Measurements from ENCODE around the gene FSIP1. TPM values are rescaled to one million over a fixed set of nuclear protein-coding genes. Genes with fewer than 3 reads are reported as not detected.
"Not testable (repeated sequence)": the region's sequence is repeated elsewhere in the genome, so short reads cannot be mapped to it uniquely, and the experiment has no call there.

FSIP1 gene
- total RNA-seq, 2 donors from 2014 or later = 0.14 to 0.21 TPM

DNA sequence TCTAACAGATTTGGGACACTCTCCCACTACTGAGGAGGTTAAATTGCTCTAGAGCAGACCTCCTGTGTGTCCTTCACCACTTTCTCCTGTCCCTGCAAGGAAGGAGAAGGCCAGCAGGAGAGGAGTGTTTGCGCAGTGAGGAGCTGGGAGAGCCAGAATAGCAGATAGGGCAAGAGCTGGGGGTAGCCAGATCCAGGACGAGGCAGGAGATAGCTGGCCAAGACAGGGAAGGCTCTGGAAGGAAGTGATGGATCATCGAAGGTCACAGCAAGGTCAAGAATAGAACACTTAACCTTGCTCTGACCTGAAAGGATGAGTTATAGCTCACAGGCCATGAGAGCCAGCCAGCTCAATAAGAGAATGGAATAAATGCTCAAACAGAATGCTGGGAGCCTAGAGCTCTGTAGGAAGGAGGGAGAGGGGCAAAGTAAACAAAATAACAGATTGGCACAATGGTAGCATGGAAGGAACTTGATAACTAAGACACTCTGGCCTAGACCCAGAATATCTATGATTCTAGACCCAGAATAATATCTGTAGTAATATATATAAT lies 37.5 kb upstream of the FSIP1 start:
- no peak overlapping the region for H3K4me3 ChIP-seq
- peaks cover 0 to 9% of the 10 kb centered on the region in 2 donors for H3K4me1 ChIP-seq (ENCODE audit: control insufficient read depth in 1 of 2, low read depth in 2 of 2)
- no peaks in the 10 kb centered on the region for H3K9me3 ChIP-seq
- ATAC-seq (ENCODE audit: insufficient number of reproducible peaks, low FRiP score, low read depth) (no peak), DNase-seq (ENCODE audit: low spot score) (no peak)
- no peaks in the 10 kb centered on the region for H3K36me3 ChIP-seq
- no peak overlapping the region for H3K27ac ChIP-seq
- H3K27me3 ChIP-seq (replicated peaks; ENCODE audit: insufficient read depth) = no peaks in the 10 kb centered on the region
- TF ChIP-seq, protein P1, sequence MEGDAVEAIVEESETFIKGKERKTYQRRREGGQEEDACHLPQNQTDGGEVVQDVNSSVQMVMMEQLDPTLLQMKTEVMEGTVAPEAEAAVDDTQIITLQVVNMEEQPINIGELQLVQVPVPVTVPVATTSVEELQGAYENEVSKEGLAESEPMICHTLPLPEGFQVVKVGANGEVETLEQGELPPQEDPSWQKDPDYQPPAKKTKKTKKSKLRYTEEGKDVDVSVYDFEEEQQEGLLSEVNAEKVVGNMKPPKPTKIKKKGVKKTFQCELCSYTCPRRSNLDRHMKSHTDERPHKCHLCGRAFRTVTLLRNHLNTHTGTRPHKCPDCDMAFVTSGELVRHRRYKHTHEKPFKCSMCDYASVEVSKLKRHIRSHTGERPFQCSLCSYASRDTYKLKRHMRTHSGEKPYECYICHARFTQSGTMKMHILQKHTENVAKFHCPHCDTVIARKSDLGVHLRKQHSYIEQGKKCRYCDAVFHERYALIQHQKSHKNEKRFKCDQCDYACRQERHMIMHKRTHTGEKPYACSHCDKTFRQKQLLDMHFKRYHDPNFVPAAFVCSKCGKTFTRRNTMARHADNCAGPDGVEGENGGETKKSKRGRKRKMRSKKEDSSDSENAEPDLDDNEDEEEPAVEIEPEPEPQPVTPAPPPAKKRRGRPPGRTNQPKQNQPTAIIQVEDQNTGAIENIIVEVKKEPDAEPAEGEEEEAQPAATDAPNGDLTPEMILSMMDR (IDR thresholded peaks at IDR 0.05) = no peak

GRCh38 chr15:39819533-39819932 lies 36.9 kb upstream of the FSIP1 start:
- ATAC-seq (ENCODE audit: insufficient number of reproducible peaks, low FRiP score, low read depth) = no peak
- TF ChIP-seq, protein P1 (IDR thresholded peaks at IDR 0.05) = no peak

DNA sequence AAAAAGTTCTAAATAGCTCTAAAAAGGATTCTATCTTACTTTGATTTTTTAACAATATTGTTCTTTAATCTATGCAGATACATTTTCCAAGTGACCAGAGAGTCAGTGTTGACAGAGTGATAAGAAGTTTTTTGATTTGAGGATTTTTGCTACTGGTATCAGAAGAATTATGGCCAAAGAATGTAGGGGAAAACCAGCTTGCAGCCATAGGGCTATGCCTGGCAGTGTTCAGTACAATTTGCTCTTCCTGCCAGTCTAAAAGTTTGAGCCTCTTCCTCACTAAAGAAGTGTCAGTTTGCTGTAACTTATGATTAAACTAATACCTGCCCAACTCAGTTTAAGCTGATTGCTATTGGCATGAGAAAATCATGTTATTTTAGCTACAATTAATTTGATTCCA lies 35.3 kb upstream of the FSIP1 start:
- Histone ChIP-seq H3K9me3 (no peaks in the 10 kb centered on the region), H3K36me3 (no peaks in the 10 kb centered on the region), H3K27ac (no peak overlapping the region), H3K27me3 (replicated peaks; ENCODE audit: insufficient read depth) (no peaks in the 10 kb centered on the region), H3K4me1 (ENCODE audit: control insufficient read depth in 1 of 2, low read depth in 2 of 2) (peaks cover 0 to 9% of the 10 kb centered on the region in 2 donors), H3K4me3 (no peak overlapping the region)
- no peak for DNase-seq (ENCODE audit: low spot score)
- TF ChIP-seq, protein P1 (IDR thresholded peaks at IDR 0.05) = no peak
- no peak for ATAC-seq (ENCODE audit: insufficient number of reproducible peaks, low FRiP score, low read depth)

More at GRCh38 chr15:39819533-39819932, 36.9 kb upstream of the FSIP1 start:
- H3K9me3 ChIP-seq = no peaks in the 10 kb centered on the region
- no peaks in the 10 kb centered on the region for H3K36me3 ChIP-seq
- DNase-seq (ENCODE audit: low spot score) = no peak
- H3K27ac ChIP-seq = no peak overlapping the region
- H3K27me3 ChIP-seq (replicated peaks; ENCODE audit: insufficient read depth) = no peaks in the 10 kb centered on the region
- no peak overlapping the region for H3K4me3 ChIP-seq
- H3K4me1 ChIP-seq (ENCODE audit: control insufficient read depth in 1 of 2, low read depth in 2 of 2) = peaks cover 0 to 9% of the 10 kb centered on the region in 2 donors

DNA sequence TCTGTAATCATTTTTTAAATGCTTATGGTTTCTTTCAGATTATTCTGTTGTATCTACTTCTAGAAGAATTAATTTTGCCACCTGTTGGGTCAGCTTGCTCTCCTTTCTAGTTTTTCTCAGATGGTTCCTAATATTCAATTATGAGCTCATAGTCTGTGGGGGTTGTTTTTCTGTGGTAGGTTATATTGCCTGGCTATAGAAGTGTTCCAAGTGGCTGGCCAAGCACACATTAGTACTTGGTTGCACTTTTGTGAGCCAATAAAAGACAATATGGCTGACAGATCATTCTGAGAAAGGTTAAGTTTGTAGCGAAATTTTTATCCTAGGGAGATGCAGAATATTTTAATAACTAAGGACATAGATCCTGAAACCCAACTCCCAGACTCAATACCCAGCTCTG lies 31.8 kb upstream of the FSIP1 start:
- TF ChIP-seq, protein P1 (IDR thresholded peaks at IDR 0.05) = no peak
- H3K4me3 ChIP-seq = no peak overlapping the region
- ATAC-seq (ENCODE audit: insufficient number of reproducible peaks, low FRiP score, low read depth) = no peak
- H3K27ac ChIP-seq = no peak overlapping the region
- no peaks in the 10 kb centered on the region for H3K9me3 ChIP-seq
- DNase-seq (ENCODE audit: low spot score) = no peak
- H3K4me1 ChIP-seq (ENCODE audit: control insufficient read depth in 1 of 2, low read depth in 2 of 2) = peaks cover 0 to 9% of the 10 kb centered on the region in 2 donors
- H3K36me3 ChIP-seq = no peaks in the 10 kb centered on the region
- no peaks in the 10 kb centered on the region for H3K27me3 ChIP-seq (replicated peaks; ENCODE audit: insufficient read depth)

DNA sequence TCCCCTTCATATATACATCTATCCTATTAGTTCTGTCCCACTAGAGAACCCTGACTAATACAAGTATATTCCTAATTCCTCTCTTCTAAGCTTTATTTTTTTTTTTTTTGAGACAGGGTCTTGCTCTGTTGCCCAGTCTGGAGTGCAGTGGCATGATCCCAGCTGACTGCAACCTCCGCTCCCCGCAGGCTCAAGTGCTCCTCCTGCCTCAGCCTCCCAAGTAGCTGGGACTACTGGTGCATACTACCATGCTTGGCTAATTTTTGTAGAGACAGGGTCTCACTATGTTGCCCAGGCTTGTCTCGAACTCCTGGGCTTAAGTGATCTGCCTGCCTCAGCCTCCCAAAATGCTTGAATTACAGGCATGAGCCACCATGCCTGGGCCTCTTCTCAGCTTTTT lies 30.0 kb upstream of the FSIP1 start:
- not testable (repeated sequence) for DNase-seq (ENCODE audit: low spot score); H3K36me3 ChIP-seq; H3K4me3 ChIP-seq; ATAC-seq (ENCODE audit: insufficient number of reproducible peaks, low FRiP score, low read depth); H3K9me3 ChIP-seq; H3K27me3 ChIP-seq (replicated peaks; ENCODE audit: insufficient read depth); H3K27ac ChIP-seq; H3K4me1 ChIP-seq (ENCODE audit: control insufficient read depth in 1 of 2, low read depth in 2 of 2)

- no peak for ATAC-seq (ENCODE audit: insufficient number of reproducible peaks, low FRiP score, low read depth)
- no peaks in the 10 kb centered on the region for H3K4me1 ChIP-seq (ENCODE audit: control insufficient read depth in 1 of 2, low read depth in 2 of 2)
- TF ChIP-seq, protein P1 (IDR thresholded peaks at IDR 0.05) = no peak
- H3K4me3 ChIP-seq = no peak overlapping the region
- H3K9me3 ChIP-seq = no peaks in the 10 kb centered on the region
- no peaks in the 10 kb centered on the region for H3K36me3 ChIP-seq
- no peak overlapping the region for H3K27ac ChIP-seq
- H3K27me3 ChIP-seq (replicated peaks; ENCODE audit: insufficient read depth) = no peaks in the 10 kb centered on the region
- no peak for DNase-seq (ENCODE audit: low spot score)
Observed at GRCh38 chr15:39808909-39809308, 26.3 kb upstream of the FSIP1 start.
